Stimulated activated CD8-positive, alpha-beta memory T cell treated with anti-CD3 and anti-CD28 coated beads, Interleukin-4, amount 100 ng/mL, for 4 hours (primary cell): ENCODE data around the gene PABPN1L.
"Not testable (repeated sequence)": the region's sequence is repeated elsewhere in the genome, so short reads cannot be mapped to it uniquely, and the experiment has no call there.

Experiments
- DNase-seq, 2 donors: peaks; one replicate each; pipeline ENCODE4 v3.0.0-alpha.2; 2020; ENCODE audit warnings: low read depth in 2 of 2, low spot score in 1 of 2

Gene PABPN1L

GRCh38 chr16:88901718-88902337, 35.4 kb upstream of the PABPN1L start:
- DNase-seq, result no peak

DNA sequence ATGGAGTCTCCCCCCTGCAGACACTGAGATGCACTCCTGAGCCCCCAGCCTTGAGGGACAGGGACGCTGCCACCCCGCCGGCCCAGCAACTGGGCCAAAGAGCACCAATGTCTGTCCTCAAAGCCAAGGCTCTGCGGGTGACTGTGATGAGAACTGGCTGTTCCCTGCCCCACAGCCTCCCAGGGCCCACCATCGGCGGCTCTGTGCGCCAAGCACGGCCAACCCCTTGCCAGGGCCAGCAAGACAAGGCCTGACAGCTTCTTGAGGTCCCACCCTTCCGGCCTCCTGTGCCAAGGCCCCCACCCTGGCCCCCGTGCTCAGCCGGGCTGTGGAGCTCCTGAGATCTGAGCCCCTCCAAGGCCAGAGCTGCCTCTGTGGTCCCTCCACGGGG, 34.2 kb upstream of the PABPN1L start:
- DNase-seq, result no peak

DNA sequence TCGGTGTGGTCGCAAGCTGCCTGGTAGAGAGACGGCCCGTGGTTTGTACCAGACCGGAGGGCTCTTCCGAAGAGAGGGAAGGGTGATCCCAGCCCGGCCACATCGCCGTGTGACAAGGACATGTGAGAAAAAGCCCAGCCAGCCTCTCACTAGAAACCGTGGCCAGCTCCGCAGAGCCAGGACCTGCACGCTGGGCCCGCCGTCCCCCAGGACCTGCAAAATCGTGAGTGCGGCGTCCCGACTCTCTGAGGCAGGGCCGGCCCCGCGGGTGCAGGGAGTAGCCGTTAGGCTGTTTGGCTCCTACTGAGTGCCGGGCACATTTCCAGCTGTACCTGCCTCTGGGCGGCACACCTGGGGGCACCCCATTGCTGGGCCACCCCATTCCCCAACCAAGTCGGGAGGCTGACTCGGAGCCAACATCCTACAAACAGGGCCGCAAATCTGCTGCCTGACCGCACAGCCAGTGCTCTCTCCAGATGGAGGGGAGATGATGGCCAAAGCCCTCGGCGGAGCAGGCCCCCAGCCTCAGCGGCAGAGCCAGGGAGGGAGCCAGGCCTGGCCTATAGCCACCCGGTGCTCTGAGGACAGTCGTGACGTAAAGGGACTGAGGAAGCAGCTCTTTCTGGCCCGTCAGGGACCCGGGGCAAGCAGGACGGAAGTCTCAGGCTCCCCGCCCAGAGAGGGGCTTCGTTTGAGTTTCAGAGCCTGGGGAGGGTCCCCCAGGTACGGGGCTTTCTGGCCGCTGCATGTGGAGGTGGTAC, 33.6 kb upstream of the PABPN1L start:
- no peak for DNase-seq

DNA sequence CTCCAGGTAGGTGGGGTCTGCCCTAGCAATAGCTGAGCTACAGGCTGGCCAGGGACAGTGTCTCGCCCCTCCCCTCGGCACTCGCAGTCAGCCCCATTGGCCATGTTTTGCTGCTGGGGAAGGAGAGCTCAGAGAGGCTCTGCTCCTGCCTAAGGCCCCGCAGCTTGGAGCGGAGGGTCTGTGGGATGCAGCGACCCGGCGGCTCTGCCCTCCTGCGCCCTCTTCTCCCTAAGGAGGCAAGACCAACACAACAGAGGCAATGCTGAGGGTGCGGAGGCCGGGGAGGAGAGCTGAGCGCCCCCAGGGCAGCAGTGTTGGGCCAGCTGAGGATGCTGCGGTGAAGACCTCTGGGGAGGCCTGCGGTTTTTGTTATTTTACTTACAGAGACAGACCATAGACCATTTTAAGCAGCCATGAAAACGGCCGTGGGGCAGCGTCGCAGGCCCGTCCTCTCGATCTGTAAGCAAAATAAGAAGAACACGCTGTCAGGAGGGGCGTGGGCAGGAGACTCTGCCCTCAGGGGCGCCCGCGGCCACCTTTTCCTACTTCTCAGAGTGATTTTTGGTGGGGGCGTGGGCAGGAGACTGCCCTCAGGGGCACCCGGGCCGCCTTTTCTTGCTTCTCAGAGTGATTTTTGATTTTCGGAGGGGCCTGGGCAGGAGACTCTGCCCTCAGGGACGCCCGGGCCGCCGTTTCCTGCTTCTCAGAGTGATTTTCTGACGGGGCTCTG, 31.4 kb upstream of the PABPN1L start:
- no peak for DNase-seq

- DNase-seq, result no peak
Measured at GRCh38 chr16:88896238-88897070, 30.0 kb upstream of the PABPN1L start.

GRCh38 chr16:88895335-88895734, 28.9 kb upstream of the PABPN1L start:
- DNase-seq, result no peak

DNA sequence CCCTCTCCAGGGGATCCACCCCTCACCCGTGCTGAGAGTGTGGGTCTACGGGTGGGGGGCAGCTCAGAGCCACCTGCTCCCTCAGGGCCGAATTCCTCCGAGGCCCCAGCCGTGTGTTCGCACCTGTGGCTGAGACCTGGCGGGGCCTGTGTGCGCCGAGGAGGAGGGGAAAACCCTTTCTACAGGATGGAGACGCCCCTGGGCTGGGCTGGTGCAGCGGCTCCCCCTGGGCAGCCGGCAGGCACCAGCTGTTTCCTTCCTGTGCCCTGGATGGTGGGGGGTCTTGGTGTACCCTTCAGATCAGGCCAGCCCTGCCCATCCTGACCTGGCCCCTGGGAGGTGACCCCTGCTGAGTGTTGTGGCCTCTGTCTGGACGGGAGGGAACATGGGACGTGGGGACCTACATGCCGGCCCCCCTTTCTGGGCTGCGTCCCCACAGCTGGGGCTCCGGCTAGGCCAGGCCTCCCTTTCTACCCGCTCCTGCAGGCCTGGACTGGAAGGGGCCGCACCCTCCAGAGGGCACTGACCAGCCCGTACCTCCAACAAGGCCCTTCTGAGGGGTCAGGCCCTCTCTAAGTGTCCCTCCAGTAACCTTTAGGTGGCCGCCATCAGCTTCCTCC, 28.3 kb upstream of the PABPN1L start:
- DNase-seq, result no peak

GRCh38 chr16:88894266-88894665, 27.8 kb upstream of the PABPN1L start:
- DNase-seq, result not testable (repeated sequence)

DNA sequence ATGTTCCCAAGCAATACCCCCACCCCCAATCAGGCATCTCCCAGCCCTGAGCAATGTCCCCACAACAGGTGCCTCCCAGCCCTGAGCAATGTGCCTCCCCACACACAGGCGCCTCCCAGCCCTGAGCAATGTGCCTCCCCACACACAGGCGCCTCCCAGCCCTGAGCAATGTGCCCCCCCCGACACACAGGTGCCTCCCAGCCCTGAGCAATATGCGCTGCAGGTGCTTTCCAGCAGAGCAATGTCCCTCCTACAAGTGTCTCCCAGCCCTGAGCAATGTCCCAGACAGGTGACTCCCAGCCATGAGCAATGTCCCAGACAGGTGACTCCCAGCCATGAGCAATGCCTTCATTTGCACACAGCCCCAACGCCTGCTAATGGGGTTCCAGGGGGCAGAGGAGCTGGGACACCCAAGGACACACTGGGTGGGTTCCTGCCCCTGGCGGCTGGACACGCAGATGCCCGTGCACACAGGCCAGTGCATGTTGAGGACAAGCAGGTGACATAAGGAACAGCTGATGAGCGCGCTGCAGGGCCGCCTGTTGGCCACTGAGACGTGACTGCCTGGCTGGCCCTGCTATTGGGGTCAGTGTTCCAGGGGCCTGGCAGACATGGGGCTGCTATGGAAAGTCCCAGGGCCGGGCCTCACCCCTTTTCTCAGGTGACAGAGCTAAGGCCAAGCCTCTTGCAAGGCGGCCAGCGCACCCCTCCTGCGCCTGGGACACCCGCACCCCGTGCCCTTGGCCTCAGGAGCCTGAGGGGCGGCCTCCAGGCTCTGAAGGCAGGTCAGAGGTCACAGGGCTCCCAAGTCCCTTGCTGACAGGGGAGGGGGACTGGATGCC, 26.9 kb upstream of the PABPN1L start:
- DNase-seq, result no peak

- DNase-seq, result no peak
Measured at GRCh38 chr16:88892065-88892464, 25.6 kb upstream of the PABPN1L start.

GRCh38 chr16:88891083-88891482, 24.6 kb upstream of the PABPN1L start:
- DNase-seq, result no peak

- DNase-seq, result not testable (repeated sequence)
Measured at GRCh38 chr16:88889702-88890352, 23.4 kb upstream of the PABPN1L start.

DNA sequence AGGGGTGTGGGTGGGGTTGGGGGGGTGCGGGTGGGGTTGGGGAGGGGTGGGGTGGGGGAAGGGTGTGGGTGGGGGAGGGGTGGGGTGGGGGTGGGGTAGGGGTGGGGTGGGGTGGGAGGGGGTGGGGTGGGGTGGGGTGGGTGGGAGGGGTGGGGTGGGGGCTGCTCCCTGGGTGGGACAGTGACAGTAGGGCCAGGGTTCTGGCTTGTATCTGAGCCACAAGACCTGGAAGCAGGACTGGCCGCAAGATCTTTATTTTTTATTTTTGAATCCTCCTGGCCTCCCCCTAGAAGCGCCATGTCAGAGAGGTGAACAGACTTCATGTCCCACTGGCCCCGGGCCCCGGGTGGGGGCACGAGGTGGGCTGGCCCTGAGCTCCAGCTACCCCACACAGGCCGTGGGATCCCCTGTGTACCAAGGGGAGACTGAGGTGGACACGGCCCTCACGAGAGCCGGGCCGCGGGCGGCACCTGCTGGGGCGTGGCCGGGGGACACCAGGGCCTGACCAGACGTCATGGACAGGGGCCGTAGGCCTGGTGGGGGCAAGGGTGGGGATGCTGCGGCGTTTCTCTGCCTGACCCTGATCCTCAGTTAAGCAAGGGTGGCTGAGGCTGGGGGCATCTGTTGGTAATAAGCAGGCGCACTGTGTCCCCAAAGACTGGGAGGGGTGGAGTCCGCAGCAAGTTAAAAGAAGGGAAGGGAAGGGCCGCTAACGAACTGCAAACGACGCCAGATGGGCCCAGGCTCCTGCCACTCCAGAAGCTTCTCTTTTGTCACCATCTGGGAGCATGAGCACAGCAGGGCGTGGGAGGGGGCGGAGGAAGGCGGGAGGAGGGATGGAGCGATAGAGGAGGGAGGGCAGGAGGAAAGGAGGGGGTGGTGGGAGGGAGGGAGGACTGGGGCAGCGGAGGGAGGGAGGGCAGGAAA, 22.3 kb upstream of the PABPN1L start:
- no peak for DNase-seq

- DNase-seq, result no peak
Measured at GRCh38 chr16:88888057-88888456, 21.6 kb upstream of the PABPN1L start.

- no peak for DNase-seq
Measured at GRCh38 chr16:88886845-88887521, 20.5 kb upstream of the PABPN1L start.

GRCh38 chr16:88886420-88886844, 20.0 kb upstream of the PABPN1L start:
- no peak for DNase-seq

DNA sequence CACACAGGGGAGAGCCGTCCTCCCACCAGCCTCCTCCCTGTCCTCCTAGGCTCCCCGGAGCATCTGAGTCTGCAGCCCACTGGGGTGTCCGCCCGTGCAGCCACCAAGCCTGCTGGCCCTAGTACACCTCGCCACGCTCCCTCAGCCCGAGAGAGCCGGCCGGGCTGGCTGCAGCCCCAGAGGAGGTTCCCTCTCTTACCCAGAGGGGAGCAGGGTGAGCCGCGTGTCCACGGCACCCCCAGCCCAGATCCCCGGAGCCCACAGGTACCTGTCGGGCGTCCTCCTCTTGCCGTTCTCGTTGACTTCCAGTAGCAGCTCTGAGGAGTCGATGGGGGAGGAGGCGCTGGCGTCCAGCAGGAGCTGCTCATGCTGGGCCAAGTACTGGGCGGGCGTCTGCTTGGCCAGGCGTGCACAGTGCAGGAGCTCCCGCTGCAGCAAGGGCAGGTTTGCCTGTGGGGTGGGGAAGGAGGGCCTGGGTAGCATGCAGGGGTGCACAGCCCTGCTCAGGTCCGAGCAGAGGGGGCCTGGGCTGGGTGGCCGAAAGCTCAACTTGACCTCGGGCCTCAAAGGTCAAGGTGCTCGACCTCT, 19.3 kb upstream of the PABPN1L start:
- DNase-seq, result no peak
